GM10248 (cell line): ENCODE results near the gene ITGA11.
"Not testable (repeated sequence)": the region's sequence is repeated elsewhere in the genome, so short reads cannot be mapped to it uniquely, and the experiment has no call there.

Source experiments
- CTCF ChIA-PET: fragments of 300-600 bp; sonication (Branson Sonifier 250); formaldehyde crosslinking; extraction: SDS; loops from one replicate; lab custom pipeline; 2021; ENCODE audit warnings: antibody characterized with exemption; lab: Yijun Ruan, JAX
- POLR2A ChIA-PET: fragments of 350-650 bp; sonication (Branson Sonifier 250); formaldehyde crosslinking; extraction: SDS; loops from one replicate; lab custom pipeline; 2020; ENCODE audit warnings: antibody characterized with exemption; lab: Yijun Ruan, JAX
- DNase-seq: peaks from one replicate; pipeline ENCODE4 v3.0.0; 2012; ENCODE audit errors: extremely low spot score
- TF ChIP-seq, protein P1 (sequence below): IDR thresholded peaks from 2 replicates; pipeline ENCODE4 v1.5.1; 2012; ENCODE audit warnings: mild to moderate bottlenecking, low read depth; ENCODE audit errors: extremely low read depth, missing control alignments, control extremely low read depth

ITGA11 gene

DNA sequence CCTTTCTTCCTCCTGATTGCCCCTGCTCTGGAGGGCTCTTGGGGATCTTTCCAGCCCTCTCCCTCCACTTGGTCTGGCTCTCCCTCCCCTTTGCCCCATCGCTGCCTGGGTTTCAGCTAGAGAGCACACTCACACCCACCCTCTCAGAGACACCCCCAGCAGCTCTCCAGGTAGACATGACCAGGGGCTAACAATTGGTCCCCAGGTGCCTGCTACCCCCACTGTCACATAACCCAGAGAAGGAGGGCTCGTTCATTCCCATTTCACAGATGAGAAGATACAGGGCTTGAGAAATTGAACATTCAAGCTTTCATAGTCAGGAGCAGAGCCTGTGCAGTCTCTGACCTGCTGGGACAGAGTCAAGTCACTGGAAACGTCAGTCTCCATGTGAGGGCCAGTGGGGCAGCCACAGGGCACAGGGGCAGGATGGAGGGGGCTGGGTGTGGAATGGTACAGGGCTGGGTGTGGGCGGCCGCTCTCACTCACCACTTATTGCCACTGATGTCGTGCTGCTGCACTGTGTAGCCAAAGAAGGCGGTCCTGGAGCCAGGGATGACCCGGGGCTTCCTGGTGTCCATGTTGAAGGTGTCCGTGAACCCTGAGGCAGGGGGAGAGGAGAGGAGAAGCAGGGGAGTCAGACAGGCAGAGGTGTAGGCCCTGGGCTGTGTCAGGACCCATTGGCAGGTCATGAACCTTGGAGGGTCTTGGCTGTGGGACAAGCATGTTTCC lies 29.4 kb downstream of the ITGA11 start:
- ChIA-PET CTCF (no interaction called here), POLR2A (interaction anchor here (0.6 kb wide), 1 partner anchor 1036 kb away, joined by 4 read pairs; no protein-coding TSS in a partner anchor)
- TF ChIP-seq, protein P1, sequence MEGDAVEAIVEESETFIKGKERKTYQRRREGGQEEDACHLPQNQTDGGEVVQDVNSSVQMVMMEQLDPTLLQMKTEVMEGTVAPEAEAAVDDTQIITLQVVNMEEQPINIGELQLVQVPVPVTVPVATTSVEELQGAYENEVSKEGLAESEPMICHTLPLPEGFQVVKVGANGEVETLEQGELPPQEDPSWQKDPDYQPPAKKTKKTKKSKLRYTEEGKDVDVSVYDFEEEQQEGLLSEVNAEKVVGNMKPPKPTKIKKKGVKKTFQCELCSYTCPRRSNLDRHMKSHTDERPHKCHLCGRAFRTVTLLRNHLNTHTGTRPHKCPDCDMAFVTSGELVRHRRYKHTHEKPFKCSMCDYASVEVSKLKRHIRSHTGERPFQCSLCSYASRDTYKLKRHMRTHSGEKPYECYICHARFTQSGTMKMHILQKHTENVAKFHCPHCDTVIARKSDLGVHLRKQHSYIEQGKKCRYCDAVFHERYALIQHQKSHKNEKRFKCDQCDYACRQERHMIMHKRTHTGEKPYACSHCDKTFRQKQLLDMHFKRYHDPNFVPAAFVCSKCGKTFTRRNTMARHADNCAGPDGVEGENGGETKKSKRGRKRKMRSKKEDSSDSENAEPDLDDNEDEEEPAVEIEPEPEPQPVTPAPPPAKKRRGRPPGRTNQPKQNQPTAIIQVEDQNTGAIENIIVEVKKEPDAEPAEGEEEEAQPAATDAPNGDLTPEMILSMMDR: no peak
- DNase-seq: no peak

DNA sequence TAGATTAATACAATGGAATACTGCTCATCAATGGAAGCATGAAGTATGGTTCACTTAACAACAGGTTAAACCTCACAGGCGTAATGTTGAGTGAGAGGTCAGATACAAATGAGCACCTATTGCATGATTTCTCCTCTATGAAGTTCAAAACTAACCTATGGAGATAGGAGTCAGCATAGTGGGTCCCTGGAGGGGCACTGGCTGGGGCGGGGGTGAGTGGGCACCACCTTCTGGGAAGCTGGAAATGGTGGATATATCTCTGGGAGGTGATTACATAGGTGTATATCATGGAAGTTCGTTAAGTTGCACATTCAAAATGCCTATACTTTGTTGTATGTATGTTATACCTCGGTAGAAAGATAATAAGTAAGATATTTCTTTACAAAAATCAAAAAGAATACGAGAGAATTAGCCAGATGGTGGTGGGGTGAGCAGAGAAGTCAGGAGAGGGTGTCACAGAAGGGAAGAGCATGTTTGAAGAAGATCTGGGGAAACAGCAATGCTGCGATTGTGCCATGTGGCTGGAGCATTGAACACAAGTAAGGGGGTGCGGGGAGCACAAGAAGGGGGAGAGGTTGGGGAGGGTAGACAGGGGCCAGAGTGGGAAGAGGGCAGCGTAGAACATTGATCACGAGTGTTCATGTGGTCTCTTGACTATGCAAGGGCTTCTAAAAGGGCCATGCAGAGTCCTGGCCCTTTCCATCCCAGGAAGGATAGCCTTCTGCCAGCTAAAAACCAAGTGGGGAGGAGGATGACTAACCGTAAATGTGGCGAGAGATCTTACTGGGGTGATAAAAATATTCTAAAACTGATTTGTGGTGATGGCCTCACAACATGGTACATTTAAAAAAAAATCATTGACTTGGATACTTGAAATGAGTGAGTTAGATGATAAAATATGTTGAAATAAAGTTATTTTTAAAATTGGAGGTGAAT lies 30.2 kb downstream of the ITGA11 start:
- ChIA-PET POLR2A (no interaction called here), CTCF (no interaction called here)
- TF ChIP-seq, protein P1: no peak

GRCh38 chr15:68400066-68400456 lies 31.9 kb downstream of the ITGA11 start:
- POLR2A ChIA-PET: no interaction called here
- no peak for DNase-seq
- TF ChIP-seq, protein P1: no peak
- CTCF ChIA-PET: no interaction called here

More for the DNA sequence above, 30.2 kb downstream of the ITGA11 start:
- DNase-seq: no peak

DNA sequence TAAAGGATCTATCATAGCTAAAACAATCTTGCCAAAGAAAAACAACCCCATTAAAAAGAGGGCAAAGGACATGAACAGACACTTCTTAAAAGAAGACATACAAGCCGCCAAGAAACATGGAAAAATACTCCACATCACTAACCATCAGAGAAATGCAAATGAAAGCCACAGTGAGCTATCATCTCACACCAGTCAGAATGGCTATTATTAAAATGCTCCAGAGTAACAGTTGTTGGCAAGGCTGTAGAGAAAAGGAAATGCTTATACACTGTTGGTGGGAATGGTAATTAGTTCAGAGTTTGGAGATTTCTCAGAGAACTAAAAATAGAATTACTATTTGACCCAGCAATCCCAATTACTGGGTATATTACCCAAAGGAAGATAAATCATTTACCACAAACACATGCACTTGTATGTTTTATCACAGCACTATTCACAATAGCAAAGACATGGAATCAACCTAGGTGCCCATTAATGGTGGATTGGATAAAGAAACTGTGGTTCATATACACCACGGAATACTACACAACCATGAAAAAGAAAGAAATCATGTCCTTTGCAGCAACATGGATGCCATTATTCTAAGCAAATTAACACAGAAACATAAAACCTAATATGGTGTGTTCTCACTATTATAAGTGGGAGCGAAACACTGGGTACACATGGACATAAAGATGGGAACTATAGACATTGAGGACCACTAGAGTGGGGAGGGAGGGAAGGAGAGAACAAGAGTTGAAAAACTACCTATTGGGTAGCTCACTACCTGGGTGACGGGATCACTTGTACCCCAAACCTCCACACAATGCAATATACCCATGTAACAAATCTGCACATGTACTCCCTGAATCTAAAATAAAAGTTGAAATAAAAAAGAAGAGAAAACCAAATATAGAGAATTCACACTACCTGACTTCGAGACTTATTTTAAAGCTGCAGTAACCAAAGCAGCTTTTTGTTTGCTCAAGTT lies 32.6 kb downstream of the ITGA11 start:
- ChIA-PET POLR2A (no interaction called here), CTCF (no interaction called here)
- TF ChIP-seq, protein P1: no peak
- DNase-seq: no peak

DNA sequence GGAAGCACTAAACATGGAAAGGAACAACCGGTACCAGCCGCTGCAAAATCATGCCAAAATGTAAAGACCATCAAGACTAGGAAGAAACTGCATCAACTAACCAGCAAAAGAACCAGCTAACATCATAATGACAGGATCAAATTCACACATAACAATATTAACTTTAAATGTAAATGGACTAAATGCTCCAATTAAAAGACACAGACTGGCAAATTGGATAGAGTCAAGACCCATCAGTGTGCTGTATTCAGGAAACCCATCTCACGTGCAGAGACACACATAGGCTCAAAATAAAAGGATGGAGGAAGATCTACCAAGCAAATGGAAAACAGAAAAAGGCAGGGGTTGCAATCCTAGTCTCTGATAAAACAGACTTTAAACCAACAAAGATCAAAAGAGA lies 34.0 kb downstream of the ITGA11 start:
- POLR2A ChIA-PET, CTCF ChIA-PET, DNase-seq: not testable (repeated sequence)

GRCh38 chr15:68396068-68396467 lies 35.9 kb downstream of the ITGA11 start:
- no peak for DNase-seq
- TF ChIP-seq, protein P1: no peak
- CTCF ChIA-PET: no interaction called here
- POLR2A ChIA-PET: no interaction called here
